GM21381 (cell line): ENCODE data around the gene F2.

Experiments
- ATAC-seq: cut with Tn5 transposase; IDR thresholded peaks from one replicate; pipeline ENCODE4 v1.9.1; 2021; ENCODE audit warnings: mild to moderate bottlenecking, moderate library complexity; ENCODE audit not compliant: unreplicated experiment

Gene F2

GRCh38 chr11:46738887-46739286 is 19.9 kb downstream of the F2 start:
- no peak for ATAC-seq

- no peak for ATAC-seq
Observed at GRCh38 chr11:46741600-46742484, 22.8 kb downstream of the F2 start.

DNA sequence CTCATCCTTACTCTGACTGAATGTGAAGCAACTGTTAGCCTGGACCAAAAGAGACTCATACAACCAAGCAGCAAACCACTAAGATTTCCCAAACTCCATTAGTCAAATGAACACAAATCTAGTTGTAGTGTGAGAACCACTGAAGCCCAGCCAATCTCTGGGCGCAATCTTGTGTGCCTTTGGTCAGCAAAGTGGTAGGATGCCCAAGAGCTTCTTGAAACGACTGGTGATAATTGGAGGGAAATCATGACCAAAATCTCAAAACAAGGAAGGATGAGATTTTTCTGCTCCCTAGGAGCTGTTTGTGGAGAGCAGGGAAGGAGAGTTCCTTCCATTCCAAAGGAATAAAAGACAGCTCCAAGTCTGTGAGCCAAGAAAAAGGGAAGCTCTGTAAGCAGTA is 24.0 kb downstream of the F2 start:
- ATAC-seq: no peak

GRCh38 chr11:46743693-46744339 is 24.8 kb downstream of the F2 start:
- ATAC-seq: no peak

DNA sequence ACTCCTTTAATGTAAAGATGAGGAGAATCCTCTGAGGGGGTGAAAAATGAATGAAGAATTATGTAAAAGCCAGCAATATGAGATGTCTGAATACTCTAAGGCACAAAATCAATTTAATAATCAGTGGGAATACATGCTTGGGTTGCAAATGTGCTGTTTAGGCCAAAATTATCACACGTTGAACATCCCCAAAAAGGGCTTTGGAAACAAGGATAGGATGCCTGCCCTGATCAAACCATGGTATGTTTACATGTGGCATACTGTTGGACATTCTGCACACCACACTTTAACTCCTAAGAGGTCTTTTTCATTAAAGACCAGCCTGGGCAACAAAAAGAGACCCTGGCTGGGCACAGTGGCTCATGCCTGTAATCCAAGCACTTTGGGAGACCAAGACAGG is 26.3 kb downstream of the F2 start:
- no peak for ATAC-seq

- ATAC-seq: no peak
Observed at GRCh38 chr11:46745995-46746394, 27.0 kb downstream of the F2 start.

DNA sequence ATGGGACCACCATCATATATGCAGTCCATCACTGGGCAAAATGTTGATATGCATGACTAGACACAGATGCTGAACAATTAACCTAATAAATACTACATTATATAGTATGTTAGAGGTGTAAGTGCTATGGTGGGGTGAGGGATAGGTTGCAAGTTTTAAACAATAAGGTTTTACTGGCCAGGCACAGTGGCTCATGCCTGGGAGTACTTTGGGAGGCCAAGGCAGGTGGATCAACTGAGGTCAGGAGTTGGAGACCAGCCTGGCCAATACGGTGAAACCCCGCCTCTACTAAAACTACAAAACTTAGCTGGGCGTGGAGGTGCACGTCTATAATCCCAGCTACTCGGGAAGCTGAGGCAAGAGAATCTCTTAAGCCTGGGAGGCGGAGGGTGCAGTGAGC is 28.1 kb downstream of the F2 start:
- no peak for ATAC-seq

GRCh38 chr11:46755962-46756361 is 36.9 kb downstream of the F2 start:
- ATAC-seq: no peak

DNA sequence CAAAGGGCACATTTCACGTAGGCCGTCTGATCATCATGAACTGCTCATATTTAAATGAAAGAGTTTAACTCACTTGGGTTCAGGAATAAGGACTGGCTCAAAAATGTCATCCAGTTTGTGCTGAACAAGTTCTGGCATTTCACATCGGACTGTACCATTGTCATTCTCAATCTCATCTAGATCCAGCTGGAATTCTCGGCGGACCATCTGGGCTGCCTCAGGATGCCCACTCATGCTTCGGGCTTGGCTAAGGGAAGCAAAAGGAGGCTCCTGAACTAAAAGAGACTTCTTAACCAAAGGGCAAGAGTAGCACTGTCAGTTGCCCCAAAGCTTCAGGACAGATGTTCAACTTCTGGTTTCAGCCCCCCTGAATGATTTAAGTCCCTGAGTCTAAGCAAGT is 40.2 kb downstream of the F2 start:
- no peak for ATAC-seq

- no peak for ATAC-seq
Observed at GRCh38 chr11:46760429-46761128, 41.6 kb downstream of the F2 start.

- ATAC-seq: no peak
Observed at GRCh38 chr11:46761807-46762206, 42.8 kb downstream of the F2 start.

GRCh38 chr11:46762248-46762647 is 43.2 kb downstream of the F2 start:
- no peak for ATAC-seq

DNA sequence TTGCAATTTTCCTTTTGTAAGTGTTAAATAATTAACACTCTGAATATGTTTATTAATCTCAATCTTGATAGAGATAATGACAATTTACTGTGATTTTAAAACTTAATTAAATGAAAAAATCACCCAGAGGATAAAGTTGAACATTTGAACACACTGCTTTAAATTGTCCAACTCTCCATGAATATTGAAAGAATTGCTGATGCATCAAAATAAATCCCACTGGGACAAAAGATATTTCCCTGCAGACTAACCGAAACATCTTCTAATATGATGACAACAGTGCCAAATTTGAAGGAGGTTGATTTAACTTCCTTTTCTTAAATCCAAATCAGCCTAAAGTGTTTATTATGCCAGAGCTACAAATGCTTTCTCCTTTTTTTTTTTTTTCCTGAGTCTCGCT is 47.6 kb downstream of the F2 start:
- no peak for ATAC-seq

- ATAC-seq: no peak
Observed at GRCh38 chr11:46769636-46770221, 50.7 kb downstream of the F2 start.

GRCh38 chr11:46776878-46777277 is 57.9 kb downstream of the F2 start:
- ATAC-seq: no peak

DNA sequence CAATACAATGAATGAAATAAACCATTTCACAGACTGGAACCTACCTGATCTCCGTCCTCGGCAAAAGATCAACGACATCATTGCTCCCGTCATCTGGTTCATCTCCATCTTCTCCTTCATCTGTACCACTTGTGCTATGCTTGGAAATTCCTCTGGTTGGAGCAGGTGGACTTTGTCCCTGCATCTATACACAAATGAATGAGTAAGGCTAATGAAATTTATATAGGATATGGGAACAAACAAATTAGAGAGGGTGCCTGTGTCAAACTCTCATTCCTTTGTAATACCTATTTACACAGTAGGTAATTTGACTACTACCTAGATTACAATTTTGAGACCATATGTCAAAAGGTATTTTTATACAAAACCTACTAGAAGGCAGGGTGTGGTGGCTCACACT is 59.4 kb downstream of the F2 start:
- ATAC-seq: no peak
